GM19324 (cell line): ENCODE measurements around the gene TJAP1.

Experiments used
- ATAC-seq: cut with Tn5 transposase; IDR thresholded peaks from one replicate; pipeline ENCODE4 v1.9.1; 2021; ENCODE audit warnings: mild to moderate bottlenecking, moderate library complexity; ENCODE audit not compliant: unreplicated experiment, low FRiP score

The TJAP1 gene, protein sequence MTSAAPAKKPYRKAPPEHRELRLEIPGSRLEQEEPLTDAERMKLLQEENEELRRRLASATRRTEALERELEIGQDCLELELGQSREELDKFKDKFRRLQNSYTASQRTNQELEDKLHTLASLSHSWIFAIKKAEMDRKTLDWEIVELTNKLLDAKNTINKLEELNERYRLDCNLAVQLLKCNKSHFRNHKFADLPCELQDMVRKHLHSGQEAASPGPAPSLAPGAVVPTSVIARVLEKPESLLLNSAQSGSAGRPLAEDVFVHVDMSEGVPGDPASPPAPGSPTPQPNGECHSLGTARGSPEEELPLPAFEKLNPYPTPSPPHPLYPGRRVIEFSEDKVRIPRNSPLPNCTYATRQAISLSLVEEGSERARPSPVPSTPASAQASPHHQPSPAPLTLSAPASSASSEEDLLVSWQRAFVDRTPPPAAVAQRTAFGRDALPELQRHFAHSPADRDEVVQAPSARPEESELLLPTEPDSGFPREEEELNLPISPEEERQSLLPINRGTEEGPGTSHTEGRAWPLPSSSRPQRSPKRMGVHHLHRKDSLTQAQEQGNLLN

DNA sequence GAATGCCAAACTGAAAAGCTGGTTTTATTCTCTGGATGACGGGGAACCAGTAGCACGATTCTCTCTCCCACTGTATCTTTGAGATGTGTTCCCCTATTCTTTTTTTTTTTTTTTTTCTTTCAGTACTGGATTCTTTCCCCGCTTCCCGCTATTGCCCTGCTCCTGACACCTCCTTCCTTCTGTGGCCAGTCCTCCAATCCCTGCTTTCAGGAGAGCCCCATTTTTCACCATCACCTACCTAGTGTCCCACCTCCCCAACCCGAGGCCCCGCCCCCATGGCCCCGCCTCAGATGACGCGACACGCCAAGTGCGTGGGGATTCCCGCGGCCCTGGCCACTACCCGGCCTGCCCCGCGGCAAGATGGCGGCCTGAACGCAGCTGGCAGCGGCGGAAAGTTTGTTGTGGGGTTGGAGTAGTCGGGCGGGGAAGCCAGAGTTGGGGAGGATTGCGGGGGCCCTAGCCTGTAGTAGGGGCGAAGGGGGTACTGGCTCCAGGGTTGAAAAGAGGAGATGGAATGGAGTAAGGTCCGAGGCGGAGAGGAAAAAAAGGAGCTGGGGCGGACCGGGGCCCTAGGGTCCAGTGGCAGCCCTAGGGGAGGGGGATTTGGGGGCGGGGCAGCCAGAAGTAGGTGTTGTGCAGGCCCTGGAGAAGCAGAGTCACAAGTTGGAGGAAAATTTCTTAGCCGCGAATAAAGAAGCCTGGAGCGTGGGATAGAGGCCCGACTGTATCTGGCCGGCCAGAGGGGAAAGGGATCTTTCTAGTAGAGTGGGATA is at the start of gene TJAP1:
TJAP1 (plus strand) TSS at position 336 of the 773 bp plus-strand sequence. CDS start 21,432 bp downstream, outside the sequence.
- ATAC-seq: peak; percentile 91

DNA sequence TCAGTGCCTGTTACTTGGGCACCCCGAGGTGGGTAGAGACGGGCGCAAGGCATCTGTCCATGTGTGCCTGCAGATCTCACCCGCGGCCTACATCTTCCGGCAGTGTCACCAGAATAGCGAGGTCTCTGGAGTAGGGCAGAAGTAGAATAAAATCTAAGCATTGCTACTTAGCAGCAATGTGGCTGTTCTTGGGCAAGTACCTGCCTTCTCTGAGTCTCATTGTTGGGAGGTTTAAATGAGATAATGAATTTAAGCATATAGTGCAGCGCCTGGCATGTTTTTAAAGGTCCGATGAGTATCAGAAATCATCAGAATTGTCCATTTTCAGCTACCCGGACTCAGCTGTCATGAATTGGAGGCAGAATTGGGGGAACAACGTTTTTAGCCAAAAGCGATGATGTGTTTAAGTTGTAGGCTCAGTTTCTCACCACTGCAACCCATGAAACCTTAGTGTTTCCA is 49.2 kb upstream of the TJAP1 start:
- ATAC-seq: no peak

- ATAC-seq: no peak
Observed at GRCh38 chr6:43428874-43429273, 48.5 kb upstream of the TJAP1 start.

GRCh38 chr6:43432009-43432945 is 45.1 kb upstream of the TJAP1 start:
- no peak for ATAC-seq

DNA sequence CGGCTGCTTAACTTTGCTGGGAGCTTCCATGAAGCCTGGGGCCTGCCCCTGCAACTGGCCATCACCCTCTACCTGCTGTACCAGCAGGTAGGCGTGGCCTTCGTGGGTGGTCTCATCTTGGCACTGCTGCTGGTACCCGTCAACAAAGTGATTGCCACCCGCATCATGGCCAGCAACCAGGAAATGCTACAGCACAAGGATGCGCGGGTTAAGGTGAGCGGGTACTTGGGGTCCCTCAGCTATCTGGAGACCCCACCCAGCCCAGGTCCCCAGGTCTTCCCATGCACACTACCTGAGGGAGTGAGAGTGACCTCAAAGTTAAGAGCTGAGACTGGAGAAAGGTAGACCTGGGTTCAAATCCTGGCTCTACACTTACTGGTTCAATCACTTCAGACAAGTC is 44.2 kb upstream of the TJAP1 start:
- ATAC-seq: no peak

- ATAC-seq: no peak
Observed at GRCh38 chr6:43434001-43434840, 43.1 kb upstream of the TJAP1 start.

GRCh38 chr6:43434943-43435342 is 42.4 kb upstream of the TJAP1 start:
- no peak for ATAC-seq

- ATAC-seq: no peak
Observed at GRCh38 chr6:43435682-43436437, 41.5 kb upstream of the TJAP1 start.

GRCh38 chr6:43436577-43437282 is 40.6 kb upstream of the TJAP1 start:
- no peak for ATAC-seq

- no peak for ATAC-seq
Observed at GRCh38 chr6:43437700-43438099, 39.7 kb upstream of the TJAP1 start.

- no peak for ATAC-seq
Observed at GRCh38 chr6:43442935-43443334, 34.4 kb upstream of the TJAP1 start.

DNA sequence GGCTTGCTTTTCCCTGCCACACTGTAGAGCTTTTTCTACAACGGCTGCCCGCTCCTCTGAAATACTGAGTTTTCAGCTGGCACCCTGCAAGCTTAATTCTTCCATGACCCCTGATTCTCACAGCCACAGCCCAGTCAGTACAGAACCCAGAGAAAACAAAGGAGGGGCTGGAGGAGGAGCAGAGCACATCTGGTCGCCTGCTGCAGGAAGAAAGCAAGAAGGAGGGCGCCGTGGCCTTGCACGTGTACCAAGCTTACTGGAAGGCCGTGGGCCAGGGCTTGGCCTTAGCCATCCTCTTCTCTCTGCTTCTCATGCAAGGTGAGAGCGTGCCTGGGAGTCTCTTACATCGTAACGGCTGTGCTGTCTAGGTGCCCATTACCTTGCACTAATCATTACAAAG is 33.3 kb upstream of the TJAP1 start:
- no peak for ATAC-seq

- no peak for ATAC-seq
Observed at GRCh38 chr6:43444582-43444981, 32.8 kb upstream of the TJAP1 start.

DNA sequence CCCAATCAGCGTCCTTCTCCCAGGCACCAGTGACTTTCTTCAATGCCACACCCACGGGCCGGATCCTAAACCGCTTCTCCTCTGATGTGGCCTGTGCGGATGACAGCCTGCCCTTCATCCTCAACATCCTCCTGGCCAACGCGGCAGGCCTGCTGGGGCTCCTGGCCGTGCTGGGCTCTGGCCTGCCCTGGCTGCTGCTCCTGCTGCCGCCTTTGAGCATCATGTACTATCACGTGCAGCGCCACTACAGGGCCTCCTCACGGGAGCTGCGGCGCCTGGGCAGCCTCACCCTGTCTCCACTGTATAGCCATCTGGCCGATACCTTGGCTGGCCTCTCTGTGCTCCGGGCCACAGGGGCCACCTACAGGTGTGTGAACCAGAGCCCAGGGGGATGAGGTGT is 31.8 kb upstream of the TJAP1 start:
- no peak for ATAC-seq

DNA sequence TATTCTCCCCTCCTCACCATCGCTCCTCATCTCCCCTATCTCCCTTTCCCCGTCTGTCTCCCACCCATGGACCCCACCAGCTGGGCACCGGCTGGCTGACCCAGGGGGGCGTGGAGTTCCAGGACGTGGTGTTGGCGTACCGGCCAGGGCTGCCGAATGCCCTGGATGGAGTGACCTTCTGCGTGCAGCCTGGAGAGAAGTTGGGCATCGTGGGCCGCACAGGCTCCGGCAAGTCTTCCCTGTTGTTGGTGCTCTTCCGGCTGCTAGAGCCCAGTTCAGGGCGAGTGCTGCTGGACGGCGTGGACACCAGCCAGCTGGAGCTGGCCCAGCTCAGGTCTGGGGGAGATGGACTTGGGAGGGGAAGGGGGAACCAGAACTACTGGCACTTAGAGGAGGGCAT is 29.8 kb upstream of the TJAP1 start:
- no peak for ATAC-seq

- ATAC-seq: no peak
Observed at GRCh38 chr6:43448916-43449315, 28.5 kb upstream of the TJAP1 start.

- ATAC-seq: no peak
Observed at GRCh38 chr6:43450699-43451131, 26.7 kb upstream of the TJAP1 start.

DNA sequence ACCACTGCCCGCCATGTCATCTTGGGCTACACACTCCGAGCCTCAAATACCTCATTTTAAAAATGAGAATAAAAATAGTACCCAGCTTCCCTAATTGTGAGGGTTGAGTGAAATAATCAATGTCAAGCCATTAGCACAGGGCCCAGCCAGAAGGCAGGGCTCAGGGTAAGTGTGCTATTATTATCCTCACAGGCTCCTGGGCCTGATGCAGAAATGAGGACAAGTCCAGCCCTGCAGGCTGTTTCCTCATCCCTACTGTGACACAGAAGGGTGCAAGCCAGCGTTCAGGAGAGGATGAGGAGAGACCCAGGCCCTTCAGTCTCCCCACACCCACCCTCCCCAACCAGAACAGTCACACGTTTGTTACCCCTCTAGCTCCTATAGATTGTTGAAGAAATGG is 26.0 kb upstream of the TJAP1 start:
- ATAC-seq: no peak
